HG02973 (cell line): ENCODE results near the gene RABL6.
"Not testable (repeated sequence)": the region's sequence is repeated elsewhere in the genome, so short reads cannot be mapped to it uniquely, and the experiment has no call there.

Source experiments
- ATAC-seq: cut with Tn5 transposase; IDR thresholded peaks from one replicate; pipeline ENCODE4 v1.9.1; 2021; ENCODE audit warnings: moderate library complexity; ENCODE audit not compliant: unreplicated experiment

Gene RABL6

DNA sequence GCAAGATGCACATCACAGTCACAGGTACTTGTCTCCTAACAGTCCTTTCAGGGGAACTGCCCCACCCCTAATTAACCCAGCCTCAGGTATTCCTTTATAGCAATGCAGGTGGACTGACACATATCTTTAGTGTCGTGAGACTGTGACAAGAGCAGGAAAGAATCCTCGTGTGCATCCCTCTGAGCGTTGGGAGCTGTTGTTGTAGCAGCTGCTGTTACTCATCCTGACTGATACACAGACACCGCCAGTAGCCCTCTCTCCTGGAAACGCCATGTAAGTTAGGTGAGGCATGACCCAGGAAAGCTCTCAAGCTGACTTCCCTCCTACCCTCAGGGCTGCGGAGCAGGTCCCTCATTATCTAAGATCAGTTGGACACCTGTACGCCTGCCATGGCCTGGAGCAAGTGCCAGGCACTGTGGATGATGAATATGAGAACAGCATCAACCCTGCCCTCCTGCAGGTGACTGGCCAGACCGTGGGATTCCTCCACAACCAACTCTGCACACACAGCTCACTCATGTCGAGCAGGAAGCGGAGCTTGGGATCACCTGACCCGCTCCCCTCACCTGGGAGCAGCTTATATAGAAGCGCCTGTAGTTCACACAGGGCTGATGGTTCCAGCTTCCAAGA is 33.2 kb upstream of the RABL6 start:
- ATAC-seq, result no peak

- ATAC-seq, result no peak
Observed at GRCh38 chr9:136775191-136775590, 32.6 kb upstream of the RABL6 start.

GRCh38 chr9:136776947-136777346 is 30.8 kb upstream of the RABL6 start:
- ATAC-seq, result no peak

DNA sequence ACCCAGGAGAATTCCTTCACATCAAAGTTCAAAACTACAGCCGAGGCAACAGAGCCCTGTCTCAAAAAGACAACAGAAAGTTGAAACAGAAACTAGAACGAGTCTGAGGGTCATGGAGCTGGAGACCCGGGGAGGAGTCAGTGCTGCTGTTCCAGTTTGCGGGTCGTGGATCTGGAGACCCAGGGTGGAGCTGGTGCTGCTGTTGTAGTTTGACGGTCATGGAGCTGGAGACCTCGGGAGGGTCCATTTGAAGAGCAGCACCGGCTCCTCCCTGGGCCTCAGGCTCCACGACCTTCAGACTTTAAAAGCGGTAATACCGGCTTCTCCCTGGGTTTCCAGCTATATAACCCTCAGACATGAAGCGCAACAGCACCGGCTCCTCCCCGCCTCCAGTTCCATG is 30.4 kb upstream of the RABL6 start:
- no peak for ATAC-seq

DNA sequence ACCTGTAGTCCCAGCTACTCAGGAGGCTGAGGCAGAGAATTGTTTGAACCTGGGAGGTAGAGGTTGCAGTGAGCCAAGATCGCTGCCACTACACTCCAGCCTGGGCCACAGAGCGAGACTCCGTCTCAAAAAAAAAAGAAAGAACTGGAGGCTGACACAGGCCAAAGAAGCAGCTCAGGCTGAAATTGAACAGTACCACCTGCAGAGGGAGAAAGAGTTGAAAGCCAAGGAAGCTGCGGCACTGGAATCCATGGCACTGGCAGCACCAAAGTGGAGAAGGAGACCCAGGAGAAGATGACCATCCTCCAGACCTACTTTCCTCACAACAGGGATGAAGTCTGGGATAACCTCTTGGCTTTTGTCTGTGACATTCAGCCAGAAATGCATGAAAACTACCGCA is 27.9 kb upstream of the RABL6 start:
- ATAC-seq, result no peak

- no peak for ATAC-seq
Observed at GRCh38 chr9:136782452-136782851, 25.3 kb upstream of the RABL6 start.

DNA sequence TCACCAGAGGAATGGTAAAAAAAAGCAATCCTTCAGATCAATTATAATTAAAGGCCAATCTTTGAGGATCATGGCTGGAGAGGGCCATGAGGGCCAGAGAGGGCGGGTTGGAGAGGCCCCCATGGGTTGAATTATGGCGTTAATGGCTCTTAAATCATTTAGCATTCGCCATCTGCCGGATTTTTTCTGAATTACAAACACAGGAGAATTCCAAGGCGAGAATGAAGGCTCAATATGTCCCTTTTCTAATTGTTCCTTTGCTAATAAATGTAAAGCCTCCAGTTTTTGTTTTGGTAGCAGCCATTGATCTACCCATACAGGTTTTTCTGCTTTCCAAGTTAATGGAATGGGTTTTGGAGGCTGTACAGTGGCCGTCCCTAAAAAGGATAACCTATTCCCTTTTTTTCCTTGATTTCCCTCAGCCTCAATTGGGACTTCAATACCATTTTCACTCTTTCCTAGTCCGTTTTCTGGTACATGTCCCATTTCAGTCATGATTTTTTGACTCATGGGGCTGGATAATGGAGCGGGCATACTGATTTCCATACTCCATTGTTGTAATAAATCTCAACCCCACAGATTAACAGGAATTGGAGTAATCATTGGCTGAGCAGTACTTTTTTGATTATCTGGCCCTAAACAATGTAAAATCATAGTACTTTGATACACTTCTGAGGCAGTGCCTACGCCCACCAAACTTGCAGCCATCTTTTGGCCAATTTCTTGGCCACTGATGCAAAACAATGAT is 23.3 kb upstream of the RABL6 start:
- ATAC-seq, result no peak

DNA sequence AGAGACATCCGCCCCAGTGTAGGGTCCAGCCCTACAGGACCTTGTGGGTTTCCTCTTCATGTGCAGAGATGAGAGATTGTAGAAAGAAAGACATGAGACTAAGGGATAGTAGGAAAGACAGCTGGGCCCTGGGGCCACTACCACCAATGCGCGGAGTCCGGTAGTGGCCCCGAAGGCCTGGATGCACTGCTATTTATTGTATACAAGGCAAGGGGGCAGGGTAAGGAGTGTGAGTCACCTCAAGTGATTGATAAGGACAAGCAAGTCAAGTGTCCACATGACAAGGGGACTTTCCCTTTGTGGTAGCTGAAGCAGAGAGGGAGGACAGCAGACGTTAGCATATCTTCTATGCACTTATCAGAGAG is 22.8 kb upstream of the RABL6 start:
- no peak for ATAC-seq

DNA sequence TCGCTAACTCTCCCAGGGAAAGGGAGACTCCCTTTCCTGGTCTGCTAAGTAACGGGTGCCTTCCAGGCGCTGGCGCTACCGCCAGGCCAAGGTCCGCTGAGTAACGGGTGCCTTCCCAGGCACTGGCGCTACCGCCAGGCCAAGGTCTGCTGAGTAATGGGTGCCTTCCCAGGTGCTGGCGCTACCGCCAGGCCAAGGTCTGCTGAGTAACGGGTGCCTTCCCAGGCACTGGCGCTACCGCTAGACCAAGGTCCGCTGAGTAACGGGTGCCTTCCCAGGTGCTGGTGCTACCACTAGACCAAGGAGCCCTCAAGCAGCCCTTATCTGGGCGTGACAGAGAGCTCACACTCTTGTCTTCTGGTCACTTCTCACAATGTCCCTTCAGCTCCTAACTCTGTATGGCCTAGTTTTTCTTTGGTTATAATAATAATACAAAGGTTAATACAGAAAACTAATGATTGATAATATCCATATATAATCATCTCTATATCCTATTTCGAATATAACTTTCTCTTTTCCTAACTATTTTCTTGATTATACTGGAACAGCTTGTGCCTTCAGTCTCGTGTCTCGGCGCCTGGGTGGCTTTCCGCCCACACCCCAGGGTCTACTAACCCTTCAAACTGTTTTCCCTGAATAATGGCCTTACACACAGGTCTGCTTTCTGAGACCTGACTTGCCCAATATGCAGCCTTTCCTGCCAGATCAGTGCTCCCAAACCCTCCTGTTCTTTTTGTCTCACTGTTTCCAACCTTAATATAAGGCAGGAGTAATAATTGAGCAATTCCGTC is 22.0 kb upstream of the RABL6 start:
- ATAC-seq, result not testable (repeated sequence)

- no peak for ATAC-seq
Observed at GRCh38 chr9:136786451-136786850, 21.3 kb upstream of the RABL6 start.

DNA sequence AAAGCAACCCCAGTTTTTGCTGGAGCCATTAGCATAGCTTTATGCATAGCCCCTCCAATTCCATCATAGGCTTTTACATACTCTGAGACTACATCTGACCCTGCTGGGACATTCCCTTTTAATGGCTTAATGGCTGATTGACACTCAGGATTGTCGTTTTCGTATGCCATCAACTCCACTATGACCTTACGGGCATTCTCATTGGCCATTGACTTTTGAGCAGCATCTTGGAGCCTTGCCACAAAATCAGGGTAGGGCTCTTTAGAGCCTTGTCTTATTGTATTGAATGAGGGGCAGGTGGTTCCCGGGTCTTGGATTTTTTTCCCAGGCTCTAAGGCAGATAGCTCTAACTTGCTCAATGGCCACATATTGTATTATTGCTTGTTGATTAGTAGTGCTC is 20.8 kb upstream of the RABL6 start:
- not testable (repeated sequence) for ATAC-seq

DNA sequence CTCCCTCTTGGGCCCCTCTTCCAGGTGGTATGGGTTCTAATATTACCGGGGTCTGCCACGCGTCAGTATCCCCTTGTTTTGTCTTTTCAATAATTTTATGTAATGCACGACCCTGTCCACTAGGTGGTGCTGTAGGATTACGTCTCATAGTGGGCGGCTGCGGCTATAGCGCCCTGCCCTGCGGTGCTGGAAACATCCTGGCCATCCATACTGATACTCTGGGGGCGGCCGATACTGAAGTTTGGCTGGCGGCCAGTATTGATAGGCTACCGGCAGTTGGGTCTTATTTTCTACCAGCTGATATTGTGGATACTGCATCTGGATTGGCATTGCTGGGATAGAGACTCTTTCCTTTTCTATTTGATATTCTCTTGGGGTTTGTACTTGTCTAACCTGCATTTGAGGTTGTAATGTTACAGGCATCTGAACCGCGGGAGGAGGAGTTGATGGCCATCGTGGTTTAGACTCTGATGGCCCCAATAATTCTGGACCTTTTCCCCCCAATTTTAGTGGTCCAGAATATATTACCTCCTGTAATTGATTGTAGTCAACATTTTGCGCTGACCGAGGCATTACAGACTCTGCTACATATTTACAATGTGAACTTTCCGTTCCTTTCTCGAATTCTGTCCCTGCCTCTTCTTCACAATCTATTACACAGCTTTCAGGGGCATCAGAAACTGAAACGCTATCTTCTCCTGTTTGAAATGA is 19.9 kb upstream of the RABL6 start:
- no peak for ATAC-seq

GRCh38 chr9:136788644-136789522 is 18.9 kb upstream of the RABL6 start:
- not testable (repeated sequence) for ATAC-seq

- ATAC-seq, result no peak
Observed at GRCh38 chr9:136789523-136789937, 18.2 kb upstream of the RABL6 start.

DNA sequence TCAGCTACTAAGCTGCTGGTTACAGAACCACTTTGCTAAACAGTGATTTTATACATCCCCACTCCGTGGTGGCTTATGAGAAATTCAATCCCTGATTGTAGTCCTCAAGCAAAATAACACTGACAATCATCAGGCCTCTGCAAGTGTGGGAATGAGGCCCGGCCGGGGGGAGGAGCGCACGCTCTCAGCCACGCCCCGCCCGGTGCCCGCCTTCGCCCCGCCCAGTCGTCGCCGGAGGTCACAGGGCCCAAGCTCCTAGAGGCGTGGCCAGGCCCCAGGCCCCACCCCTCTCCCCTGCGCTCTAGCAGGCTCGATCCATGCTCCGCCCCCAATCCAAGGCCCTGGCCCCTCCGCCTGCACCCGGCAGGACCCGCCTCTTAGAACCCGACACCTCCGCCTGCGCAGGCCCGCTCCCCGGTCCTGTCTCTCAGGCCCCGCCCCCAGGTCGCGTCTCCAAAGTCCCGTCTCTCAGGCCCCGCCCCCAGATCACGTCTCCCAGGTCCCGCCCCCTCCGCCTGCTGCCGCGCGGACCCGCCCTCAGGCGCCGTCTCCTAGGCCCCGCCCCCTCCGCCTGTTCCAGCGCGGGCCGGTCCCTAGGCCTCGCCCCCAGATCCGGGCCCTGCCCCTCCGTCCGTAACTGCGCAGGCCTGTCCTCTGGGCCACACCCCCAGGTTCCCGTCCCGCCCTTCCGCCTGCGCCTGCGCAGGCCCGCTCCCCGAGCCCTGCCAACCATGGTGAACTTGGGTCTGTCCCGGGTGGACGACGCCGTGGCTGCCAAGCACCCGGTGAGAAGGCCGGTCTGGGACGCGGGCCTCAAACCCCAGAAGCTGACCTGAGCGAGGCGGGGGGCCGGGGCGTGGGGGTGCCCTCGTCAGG is 16.9 kb upstream of the RABL6 start, which contains the start of gene TMEM141:
TSS of gene TMEM141 (plus strand) at position 705 of the 876 bp plus-strand sequence. CDS start at position 732, 27 bp downstream.
- peak; percentile 78 for ATAC-seq

- peak; percentile 3 for ATAC-seq
Observed at GRCh38 chr9:136791516-136792276, 16.1 kb upstream of the RABL6 start.

DNA sequence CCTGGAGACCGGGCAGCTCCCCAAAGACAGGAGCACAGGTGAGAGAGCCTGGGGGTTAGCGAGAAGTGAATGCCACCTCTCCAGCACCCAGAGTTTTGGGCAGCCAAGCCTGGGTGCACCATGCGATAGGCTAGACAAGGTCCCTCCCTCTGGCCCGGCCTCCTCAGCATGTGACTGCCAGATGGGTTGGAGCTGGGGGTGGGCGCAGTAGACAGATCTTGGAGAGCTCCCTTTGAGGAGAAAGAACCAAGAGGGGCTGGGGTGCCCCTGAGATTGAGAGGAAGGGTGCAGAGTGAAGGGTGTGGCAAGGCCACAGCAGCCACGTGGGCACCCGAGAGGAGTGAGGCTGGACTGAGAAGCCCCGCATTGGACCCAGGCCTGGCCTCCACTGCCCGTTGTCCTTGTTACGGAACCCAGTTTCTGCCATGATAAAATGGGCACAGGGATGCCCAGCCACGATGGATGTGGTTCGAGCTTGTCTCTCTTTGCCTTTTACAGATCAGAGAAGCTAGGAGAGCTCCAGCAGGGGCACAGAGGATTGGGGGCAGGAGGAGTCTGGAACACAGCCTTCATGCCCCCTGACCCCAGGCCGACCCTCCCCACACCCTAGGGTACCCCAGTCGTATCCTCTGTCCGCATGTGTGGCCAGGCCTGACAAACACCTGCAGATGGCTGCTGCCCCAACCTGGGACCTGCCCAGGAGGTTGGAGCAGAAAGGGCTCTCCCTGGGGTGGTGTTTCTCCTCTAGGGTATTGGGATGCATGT is 15.2 kb upstream of the RABL6 start:
- ATAC-seq, result no peak
